ENCODE measurements around the gene TMPRSS11E. TPM values are rescaled to one million over a fixed set of nuclear protein-coding genes. Genes with fewer than 3 reads are reported as not detected.
"Not testable (repeated sequence)": the region's sequence is repeated elsewhere in the genome, so short reads cannot be mapped to it uniquely, and the experiment has no call there.

The TMPRSS11E gene
- total RNA-seq, 1 donor from 2014 or later: not detected

DNA sequence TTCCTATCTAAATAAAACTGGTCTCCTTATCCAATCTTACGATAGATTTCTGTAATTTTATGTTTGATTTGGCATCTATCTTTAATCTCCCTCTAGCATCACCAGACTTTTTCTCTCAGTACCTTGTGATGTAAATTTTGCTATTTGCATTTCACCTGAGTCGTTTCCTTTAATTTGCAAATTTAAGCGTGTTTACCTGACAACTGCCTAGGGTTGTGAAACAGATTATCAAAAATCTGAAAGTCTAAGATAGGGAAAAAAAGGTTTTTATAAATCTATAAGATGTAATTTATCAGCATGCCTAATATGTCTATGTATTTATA is 39.4 kb upstream of the TMPRSS11E start:
- Histone ChIP-seq H3K36me3 (ENCODE audit: control insufficient read depth, insufficient read depth, low read length) (no peaks in the 10 kb centered on the region), H3K27me3 (ENCODE audit: control insufficient read depth, insufficient read depth, low read length) (no peaks in the 10 kb centered on the region), H3K4me3 (ENCODE audit: low read depth, low read length) (no peak overlapping the region)
- DNase-seq (ENCODE audit: low read depth): no peak
- TF ChIP-seq, protein P1, sequence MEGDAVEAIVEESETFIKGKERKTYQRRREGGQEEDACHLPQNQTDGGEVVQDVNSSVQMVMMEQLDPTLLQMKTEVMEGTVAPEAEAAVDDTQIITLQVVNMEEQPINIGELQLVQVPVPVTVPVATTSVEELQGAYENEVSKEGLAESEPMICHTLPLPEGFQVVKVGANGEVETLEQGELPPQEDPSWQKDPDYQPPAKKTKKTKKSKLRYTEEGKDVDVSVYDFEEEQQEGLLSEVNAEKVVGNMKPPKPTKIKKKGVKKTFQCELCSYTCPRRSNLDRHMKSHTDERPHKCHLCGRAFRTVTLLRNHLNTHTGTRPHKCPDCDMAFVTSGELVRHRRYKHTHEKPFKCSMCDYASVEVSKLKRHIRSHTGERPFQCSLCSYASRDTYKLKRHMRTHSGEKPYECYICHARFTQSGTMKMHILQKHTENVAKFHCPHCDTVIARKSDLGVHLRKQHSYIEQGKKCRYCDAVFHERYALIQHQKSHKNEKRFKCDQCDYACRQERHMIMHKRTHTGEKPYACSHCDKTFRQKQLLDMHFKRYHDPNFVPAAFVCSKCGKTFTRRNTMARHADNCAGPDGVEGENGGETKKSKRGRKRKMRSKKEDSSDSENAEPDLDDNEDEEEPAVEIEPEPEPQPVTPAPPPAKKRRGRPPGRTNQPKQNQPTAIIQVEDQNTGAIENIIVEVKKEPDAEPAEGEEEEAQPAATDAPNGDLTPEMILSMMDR (IDR thresholded peaks at IDR 0.05; ENCODE audit: insufficient read depth, low read length, poor library complexity, severe bottlenecking): no peak

DNA sequence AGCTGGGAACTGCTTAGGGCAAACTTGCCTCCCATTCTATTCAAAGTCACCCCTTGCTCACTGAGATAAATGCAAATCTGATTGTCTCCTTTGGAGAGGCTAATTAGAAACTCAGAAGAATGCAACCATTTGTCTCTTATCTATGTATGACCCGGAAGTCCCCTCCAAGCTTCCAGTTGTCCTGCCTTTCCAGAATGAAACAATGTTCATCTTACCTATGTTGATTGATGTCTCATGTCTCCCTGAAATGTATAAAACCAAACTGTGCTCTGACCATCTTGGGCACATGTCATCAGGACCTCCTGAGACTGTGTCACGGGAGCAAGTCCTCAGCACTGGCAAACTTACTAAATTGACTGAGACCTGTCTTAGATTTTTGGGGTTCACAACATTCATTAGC is 37.1 kb upstream of the TMPRSS11E start:
- TF ChIP-seq, protein P1 (IDR thresholded peaks at IDR 0.05; ENCODE audit: insufficient read depth, low read length, poor library complexity, severe bottlenecking): no peak
- no peaks in the 10 kb centered on the region for H3K27me3 ChIP-seq (ENCODE audit: control insufficient read depth, insufficient read depth, low read length)
- H3K36me3 ChIP-seq (ENCODE audit: control insufficient read depth, insufficient read depth, low read length): no peaks in the 10 kb centered on the region
- no peak overlapping the region for H3K4me3 ChIP-seq (ENCODE audit: low read depth, low read length)
- DNase-seq (ENCODE audit: low read depth): no peak

DNA sequence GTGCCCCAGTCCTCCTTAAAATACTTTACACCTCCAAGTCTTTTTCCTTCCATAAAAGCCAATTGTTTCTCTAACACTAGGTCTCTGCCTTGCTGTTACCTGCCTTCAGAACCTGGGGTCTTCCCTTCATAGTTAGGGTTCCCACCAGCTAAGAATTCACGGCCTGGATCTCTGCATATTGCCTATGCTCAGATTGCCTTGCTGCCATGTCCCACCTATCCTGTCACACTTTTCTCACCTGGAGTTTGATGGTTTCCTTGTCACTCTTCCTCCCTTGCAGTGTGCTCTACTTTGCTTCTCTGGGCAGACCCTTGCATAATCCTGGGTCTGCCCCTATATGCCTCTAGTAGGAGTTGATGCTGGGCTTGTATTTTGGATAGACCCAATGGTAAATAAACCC is 36.6 kb upstream of the TMPRSS11E start:
- TF ChIP-seq, protein P1 (IDR thresholded peaks at IDR 0.05; ENCODE audit: insufficient read depth, low read length, poor library complexity, severe bottlenecking): no peak
- no peaks in the 10 kb centered on the region for H3K27me3 ChIP-seq (ENCODE audit: control insufficient read depth, insufficient read depth, low read length)
- DNase-seq (ENCODE audit: low read depth): no peak

DNA sequence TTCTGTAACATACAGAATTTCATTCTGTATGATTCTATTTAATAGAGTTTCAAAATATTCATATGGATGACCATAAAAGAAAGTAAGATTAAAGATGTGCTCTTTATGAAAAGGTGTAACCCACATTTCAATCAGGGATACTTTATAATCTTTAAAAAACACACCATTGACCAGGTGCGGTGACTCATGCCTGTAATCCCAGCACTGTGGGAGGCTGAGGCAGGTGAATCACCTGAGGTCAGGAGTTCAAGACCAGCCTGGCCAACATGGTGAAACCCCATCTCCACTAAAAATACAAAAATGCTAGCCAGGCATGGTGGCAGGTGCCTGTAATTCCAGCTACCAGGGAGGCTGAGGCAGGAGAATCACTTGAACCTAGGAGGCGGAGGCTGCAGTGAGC is 35.2 kb upstream of the TMPRSS11E start:
- not testable (repeated sequence) for H3K36me3 ChIP-seq (ENCODE audit: control insufficient read depth, insufficient read depth, low read length); H3K4me3 ChIP-seq (ENCODE audit: low read depth, low read length); DNase-seq (ENCODE audit: low read depth); H3K27me3 ChIP-seq (ENCODE audit: control insufficient read depth, insufficient read depth, low read length)

More for the DNA sequence above, 36.6 kb upstream of the TMPRSS11E start:
- Histone ChIP-seq H3K36me3 (ENCODE audit: control insufficient read depth, insufficient read depth, low read length) (no peaks in the 10 kb centered on the region), H3K4me3 (ENCODE audit: low read depth, low read length) (no peak overlapping the region)

DNA sequence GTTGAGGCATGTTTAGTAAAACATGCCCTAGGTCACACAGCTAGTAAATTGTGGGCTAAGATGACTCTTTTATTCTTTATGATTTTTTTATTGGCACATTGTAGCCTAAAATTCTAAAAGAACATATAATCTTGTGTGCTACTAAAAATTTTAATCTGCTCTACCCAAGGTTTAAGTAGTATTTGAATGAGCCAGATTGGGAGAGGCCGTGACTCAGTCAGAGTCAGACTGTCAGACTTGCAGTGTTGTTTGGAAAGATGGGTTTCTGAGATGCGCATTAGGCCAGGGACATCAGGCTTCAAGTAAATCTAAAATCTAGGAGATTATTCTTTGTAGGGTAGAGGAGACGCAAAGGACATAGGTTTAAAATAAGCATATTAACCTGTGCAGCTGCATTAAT is 30.7 kb upstream of the TMPRSS11E start:
- no peaks in the 10 kb centered on the region for H3K36me3 ChIP-seq (ENCODE audit: control insufficient read depth, insufficient read depth, low read length)
- no peak overlapping the region for H3K4me3 ChIP-seq (ENCODE audit: low read depth, low read length)
- DNase-seq (ENCODE audit: low read depth): no peak
- H3K27me3 ChIP-seq (ENCODE audit: control insufficient read depth, insufficient read depth, low read length): no peaks in the 10 kb centered on the region
- TF ChIP-seq, protein P1 (IDR thresholded peaks at IDR 0.05; ENCODE audit: insufficient read depth, low read length, poor library complexity, severe bottlenecking): no peak

- DNase-seq (ENCODE audit: low read depth): no peak
- Histone ChIP-seq H3K4me3 (ENCODE audit: low read depth, low read length) (no peak overlapping the region), H3K27me3 (ENCODE audit: control insufficient read depth, insufficient read depth, low read length) (no peaks in the 10 kb centered on the region), H3K36me3 (ENCODE audit: control insufficient read depth, insufficient read depth, low read length) (no peaks in the 10 kb centered on the region)
- TF ChIP-seq, protein P1 (IDR thresholded peaks at IDR 0.05; ENCODE audit: insufficient read depth, low read length, poor library complexity, severe bottlenecking): no peak
These were observed 20.7 kb upstream of the TMPRSS11E start for GRCh38 chr4:68426516-68426915.
